GM19099 (cell line): ENCODE data around the gene CFAP410.

Experiments
- POLR2A ChIP-seq: IDR thresholded peaks from 3 replicates; pipeline ENCODE4 v1.6.1; 2011; ENCODE audit warnings: low read depth; ENCODE audit not compliant: insufficient read length; ENCODE audit errors: extremely low read depth

The CFAP410 gene

DNA sequence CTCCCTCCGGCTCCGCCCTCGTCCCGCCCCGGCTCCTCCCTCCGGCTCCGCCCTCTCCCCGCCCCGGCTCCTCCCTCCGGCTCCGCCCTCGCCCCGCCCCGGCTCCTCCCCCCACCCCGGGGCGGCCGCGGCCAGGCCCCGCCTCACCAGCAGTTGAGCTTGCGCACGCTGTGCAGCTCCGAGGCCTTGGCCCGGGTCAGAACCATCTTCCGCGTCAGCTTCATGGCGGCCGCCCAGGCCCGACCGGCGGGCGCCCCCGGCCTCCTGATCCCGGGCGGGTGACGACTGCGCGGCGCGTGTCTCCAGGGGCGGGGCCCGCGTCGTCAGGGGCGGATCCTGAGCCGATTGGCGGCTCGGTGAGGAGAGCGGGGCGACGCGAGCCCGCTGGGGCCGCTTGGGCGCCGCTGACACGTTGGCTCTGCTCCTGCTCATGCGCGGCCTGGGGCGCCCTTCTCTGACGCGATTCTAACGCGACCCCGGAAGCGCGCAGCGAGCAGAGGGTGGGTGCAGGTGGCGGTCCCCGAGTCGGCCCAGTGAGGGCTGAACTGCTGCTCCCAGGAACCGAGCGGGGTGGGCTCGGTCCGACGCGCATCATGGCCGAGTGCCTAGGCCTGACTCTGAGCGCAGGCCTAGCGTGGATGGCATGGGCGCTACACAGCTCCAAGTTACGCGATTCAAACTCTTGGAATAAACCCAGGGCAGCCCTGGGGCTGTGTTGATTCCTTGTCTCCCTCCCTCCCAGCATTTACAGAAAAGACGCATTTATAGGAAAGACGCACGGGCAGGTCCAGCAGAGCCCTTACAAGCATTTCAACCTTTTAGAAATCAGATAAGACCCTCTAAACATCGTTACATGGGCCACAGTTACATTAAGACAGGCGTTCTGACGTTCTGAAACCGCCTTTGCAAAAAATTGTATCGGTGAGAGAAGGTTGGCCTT lies at the start of gene CFAP410:
Gene CFAP410 (minus strand): TSS at position 420 of the 940 bp plus-strand sequence. CDS start 196 bp downstream, at position 224.
- TF ChIP-seq POLR2A, result peak; percentile 93

DNA sequence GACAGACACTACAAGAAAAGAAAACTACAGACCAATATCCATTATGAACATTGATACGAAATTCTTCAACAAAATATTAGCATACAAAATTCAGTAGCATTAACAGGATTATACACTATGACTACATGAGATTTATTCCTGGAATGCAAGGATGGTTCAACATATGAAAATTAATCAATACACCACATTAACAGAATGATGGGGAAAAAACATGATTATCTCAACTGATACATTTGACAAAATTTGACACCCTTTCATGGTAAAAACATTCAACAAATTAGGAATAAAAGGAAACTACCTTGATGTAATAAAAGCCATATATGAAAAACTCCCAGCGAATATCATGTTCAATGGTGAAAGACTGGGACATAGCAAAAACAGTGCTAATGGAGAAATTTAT lies 45.8 kb upstream of the CFAP410 start:
- TF ChIP-seq POLR2A, result no peak

DNA sequence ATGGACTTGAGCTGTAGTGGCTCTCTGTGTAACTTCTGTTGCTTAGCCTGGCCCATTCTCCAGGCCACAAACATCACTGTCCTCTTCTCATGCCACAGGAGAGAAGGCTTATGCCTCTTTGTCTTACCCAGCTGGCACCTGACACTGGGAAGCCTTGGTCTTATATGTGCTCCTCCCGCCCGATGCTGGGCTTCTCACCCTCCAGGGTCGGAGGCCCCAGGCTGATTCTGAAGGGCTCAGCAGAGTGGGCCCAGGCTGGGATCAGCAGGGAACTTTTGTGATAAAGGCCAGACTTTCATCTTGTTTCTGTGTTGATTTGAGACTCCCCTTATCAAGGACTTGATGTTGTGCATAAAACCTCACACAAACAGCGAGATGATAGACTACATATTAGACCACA lies 44.0 kb upstream of the CFAP410 start:
- TF ChIP-seq POLR2A, result no peak

DNA sequence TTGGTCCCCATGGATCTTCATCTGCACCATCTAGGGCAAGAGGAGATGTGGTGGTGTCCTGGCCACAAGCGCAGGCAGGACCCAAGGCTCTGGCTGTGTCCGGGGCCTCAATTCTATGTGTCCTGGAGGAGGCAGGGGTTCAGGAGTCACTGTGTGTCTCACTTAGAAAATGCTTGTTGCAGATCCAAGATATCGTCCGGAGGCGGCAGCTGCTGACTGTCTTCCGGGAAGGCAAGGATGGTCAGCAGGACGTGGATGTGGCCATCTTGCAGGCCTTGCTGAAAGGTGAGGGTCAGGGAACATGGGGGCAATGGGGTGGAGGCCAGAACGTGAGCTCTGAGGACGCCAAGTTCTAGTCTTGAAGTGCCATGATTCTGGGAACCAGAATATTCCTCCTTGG lies 43.3 kb upstream of the CFAP410 start:
- no peak for TF ChIP-seq POLR2A

DNA sequence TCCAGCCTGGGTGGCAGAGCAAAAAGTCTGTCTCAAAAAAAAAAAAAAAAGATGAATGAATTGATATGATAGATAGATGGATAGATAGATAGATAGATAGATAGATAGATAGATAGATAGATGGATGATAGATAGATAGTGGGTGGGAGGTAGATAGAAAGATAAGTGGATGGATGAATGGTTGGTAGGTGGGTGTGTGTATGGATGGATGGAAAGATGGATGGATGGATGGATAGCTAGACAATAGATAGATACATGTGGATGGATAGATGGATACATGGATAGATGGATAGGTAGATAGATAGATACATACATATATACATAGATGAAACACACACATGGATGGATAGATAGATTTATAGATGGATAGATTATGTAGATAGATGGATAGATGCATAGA lies 42.7 kb upstream of the CFAP410 start:
- no peak for TF ChIP-seq POLR2A

DNA sequence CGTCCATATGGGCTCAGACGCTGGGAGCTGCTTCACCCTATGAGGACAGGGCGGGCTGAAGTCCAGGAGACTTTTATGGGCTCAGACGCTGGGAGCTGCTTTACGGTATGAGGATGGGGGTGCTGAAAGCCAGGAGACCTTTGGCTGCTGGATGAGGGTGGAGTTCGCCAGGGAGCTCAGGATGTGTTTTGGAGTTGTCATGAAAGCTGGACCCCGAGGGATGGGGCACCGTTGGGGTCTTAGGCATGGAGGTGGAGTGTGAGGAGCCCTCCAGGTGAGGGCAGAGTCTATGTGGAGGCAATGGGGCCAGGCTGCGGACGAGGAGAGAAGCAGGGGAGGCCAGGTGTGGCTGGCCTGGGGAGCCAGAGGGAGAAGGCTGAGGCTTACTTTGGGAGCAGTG lies 41.7 kb upstream of the CFAP410 start:
- no peak for TF ChIP-seq POLR2A

DNA sequence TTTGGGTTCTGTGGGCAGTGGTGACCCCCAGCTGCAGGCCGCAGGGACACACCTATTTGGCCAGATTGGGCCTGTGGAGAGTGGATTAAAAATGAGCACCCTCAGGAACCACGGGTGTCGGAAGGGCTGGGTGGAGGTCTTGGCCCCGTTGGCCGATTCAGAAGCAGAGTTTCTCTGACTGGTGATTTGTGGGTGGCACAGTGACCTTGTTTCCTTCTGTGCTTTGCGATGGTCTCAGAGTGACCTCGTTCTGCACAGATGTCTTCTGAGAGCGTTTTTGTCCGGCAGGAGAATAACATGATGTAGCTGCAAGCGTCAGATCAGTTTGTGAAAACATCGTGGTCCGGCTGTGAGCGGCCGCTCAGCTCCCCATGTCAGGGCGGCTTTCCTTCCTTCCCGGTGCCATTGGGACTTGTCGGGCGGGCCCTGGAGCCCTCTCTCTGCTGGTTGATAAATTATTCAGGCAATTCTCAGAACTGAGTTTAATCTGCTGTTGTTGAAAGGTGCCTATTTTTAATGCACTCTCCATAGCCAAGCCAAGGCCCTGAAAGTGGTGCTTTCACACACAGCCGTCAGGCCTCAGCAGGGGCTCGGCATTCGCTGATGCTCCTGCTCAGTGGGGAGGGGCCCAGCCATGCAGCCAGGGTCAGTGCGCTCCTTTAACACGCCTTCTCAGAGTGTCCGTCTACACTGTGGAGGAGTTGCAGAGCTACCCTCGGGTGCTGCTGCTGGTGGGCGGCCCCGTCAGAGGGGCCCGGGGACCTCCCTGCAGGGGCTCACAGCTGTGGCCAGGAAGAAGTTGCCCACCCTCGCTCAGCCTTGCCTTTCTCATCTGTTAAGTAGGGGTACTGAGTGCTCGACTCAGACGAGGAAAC lies 41.0 kb upstream of the CFAP410 start:
- TF ChIP-seq POLR2A, result no peak

DNA sequence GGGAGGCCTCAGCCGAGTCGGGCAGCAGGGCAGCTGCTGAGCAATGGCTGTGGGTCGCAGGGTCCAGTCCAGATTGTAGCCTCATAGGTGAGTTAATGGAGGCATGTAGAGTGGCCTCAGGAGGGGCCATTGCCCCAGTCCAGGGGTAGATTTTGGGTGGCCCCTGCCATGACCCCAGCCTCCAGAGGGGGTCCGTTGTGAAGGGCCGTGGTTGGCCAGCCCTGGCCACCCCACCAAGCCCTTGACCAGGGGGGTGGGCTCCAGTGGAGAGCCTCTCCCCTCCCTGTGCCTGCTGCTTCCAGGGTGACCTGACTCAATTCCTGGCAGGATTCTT lies 40.3 kb upstream of the CFAP410 start:
- TF ChIP-seq POLR2A, result no peak

DNA sequence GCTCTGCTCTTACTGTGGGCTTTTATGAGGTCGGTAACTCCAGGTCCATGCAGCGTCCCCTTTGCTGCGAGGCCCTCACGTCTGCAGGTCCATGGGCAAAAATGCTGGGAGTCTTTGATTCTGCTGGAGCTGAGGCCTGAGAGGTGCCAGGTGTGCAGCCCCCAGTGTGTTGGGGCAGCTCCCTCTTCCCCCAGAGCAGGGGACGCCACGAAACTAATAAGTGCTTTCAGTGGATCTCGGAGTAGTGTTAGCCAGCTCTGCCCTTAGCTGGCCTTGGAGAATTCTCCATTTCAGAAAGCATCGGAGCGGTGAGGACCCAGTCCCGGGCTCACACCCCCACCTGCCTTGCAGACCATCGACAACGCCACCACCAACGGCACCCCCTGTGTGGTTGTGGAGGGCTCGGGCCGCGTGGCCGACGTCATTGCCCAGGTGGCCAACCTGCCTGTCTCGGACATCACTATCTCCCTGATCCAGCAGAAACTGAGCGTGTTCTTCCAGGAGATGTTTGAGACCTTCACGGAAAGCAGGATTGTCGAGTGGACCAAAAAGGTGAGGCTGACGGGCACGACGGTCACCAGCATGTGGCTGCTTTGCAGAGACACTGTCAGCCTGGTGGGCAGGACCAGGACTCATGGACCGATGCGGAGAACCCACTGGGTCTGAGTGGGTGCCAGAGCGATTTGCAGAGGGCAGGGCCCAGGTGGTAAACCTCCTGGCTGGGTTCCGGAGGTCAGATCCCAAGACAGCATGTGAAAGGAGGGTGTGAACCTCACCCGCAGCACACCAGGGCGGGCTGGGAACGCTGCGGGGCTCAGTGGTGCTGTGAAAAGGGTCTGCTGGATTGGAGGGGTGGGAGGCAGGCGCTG lies 39.7 kb upstream of the CFAP410 start:
- TF ChIP-seq POLR2A, result no peak

DNA sequence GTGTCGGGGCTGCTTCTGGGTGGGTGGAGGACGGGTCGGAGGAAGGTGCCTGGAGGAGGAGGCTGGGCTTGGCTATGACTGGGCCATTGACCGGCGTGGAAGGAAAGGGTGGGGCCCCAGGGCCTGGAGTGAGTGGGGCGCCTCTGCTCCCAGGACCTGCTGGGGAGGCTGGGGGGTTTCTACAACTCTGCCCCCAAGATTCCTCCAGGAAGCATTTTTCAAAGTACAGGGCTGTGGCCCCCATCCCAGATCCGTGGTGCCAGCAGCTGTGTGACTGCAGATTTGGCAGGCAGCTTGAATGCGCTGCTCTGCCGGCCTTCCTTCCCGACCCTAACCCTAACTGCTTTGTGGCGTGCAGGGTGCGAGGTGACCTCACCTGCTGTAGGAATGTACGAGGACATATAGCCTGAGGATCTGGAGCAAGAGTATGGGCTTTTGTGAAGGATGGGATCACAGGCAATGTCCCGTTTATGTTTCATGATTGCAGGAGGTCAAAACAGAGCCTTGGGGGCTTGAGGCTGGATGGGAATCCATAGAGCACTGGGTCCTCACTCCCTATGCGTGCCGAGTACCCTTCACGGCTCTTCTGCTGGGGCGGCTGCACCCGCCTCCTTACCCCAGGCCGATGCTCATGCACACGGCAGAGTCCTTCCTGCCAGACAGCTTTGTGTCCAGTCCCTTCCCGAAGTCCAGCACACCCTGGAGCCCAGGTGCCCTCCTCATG lies 38.9 kb upstream of the CFAP410 start:
- TF ChIP-seq POLR2A, result no peak

DNA sequence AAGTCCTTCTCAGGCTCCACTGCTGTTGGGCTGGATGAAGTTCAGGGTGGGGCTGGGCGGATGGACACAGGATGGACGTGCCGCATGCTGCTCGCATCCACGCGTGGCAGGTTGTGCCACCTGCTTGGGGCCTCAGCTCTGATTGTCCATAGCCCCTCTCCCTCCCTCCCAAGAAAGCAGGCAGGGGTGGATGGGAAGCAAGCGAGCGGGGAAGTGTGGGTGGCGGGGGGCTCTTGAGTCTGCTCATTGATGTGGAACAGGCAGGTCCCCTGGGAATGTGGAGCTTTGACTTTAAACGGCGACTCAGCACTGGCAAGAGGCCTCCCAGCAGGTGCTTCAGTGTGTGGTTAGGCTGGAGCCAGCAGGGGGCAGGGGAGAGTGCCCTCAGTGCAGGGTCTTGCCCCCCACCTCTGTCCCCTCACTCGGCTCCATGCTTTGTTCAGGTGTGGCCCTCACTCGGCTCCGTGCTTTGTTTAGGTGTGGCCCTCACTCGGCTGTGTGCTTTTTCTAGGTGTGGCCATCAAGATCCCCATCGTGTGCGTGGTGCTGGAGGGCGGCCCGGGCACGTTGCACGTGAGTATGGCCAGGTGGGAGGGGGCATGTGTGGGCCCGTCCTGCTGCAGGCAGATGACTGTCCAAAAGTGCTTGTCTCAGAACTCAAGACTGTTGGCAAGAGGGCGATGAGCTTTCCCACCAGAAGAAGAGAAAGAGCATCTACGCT lies 38.2 kb upstream of the CFAP410 start:
- TF ChIP-seq POLR2A, result no peak

DNA sequence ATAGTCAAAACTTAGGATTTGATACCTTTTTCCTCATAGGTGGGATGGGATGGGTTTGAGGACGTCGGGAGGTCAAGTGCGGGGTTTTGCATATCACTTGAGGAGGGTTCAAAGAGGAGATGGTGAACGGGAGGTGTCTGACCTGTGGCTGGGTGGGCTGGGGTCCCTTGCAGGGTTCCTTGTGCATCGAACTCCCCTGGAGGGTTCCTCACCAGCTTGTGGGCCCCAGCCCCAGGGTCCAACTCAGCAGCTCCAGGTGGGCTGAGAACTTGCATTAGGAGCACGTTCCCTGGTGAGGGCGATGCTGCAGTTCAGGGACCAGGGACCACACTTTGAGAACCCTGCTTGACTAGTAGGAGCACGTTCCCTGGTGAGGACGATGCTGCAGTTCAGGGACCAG lies 37.4 kb upstream of the CFAP410 start:
- TF ChIP-seq POLR2A, result no peak

DNA sequence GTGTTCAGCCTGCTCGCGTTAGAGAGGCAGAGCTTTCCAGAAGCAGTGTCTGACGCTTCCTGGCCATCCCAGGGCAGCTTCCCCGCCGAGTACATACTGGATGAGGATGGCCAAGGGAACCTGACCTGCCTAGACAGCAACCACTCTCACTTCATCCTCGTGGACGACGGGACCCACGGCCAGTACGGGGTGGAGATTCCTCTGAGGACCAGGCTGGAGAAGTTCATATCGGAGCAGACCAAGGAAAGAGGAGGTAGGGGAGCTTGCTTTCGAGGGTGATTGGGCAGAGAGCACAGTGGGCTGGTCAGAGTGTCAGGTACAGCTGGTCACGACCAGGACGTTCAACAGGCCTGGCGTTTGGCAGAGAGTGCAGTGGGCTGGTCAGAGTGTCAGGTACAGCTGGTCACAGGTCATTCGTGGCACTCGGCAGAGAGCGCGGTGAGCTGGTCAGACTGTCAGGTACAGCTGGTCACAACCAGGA lies 36.6 kb upstream of the CFAP410 start:
- TF ChIP-seq POLR2A, result no peak
